CD14-positive monocyte (primary cell): Measurements from ENCODE around the gene SLCO2A1. TPM values are rescaled to one million over a fixed set of nuclear protein-coding genes. Genes with fewer than 3 reads are reported as not detected.

ENCODE experiments used
- DNase-seq, 3 donors: peaks; one replicate each; pipeline ENCODE4 v3.0.0-alpha.2; 2011 to 2022
- H2AFZ ChIP-seq: 2 replicates; pipeline ENCODE4 v1.6.0; 2012; ENCODE audit warnings: mild to moderate bottlenecking, low read depth, low read length, inconsistent platforms; ENCODE audit not compliant: insufficient read depth, poor library complexity, severe bottlenecking
- H3K27ac ChIP-seq, 2 donors: 1 replicate in 1 of 2; 2 replicates in 1 of 2; pipeline ENCODE4 v1.5.1; 2012 to 2013; ENCODE audit warnings: low read length in 2 of 2, control low read depth in 1 of 2, inconsistent platforms in 1 of 2, low read depth in 1 of 2, mild to moderate bottlenecking in 1 of 2
- H3K27me3 ChIP-seq, 2 donors: one replicate each; pipeline versions ENCODE4 v1.6.0 to v1.6.1; 2011 to 2013; ENCODE audit warnings: low read length in 2 of 2; ENCODE audit not compliant: control insufficient read depth in 2 of 2, insufficient read depth in 2 of 2
- H3K36me3 ChIP-seq, 2 donors: replicated peaks in 1 of 2; 1 replicate in 1 of 2; 2 replicates in 1 of 2; pipeline versions ENCODE4 v1.5.1 to v1.6.1; 2012 to 2013; ENCODE audit warnings: low read length in 2 of 2, control low read depth in 1 of 2, inconsistent platforms in 1 of 2, mild to moderate bottlenecking in 1 of 2; ENCODE audit not compliant: insufficient read depth in 2 of 2, control insufficient read depth in 1 of 2
- H3K4me1 ChIP-seq, 2 donors: 1 replicate in 1 of 2; 2 replicates in 1 of 2; pipeline versions ENCODE4 v1.5.1 to v1.6.1; 2012 to 2013; ENCODE audit warnings: low read length in 2 of 2, control low read depth in 1 of 2, inconsistent platforms in 1 of 2, mild to moderate bottlenecking in 1 of 2, moderate library complexity in 1 of 2; ENCODE audit not compliant: insufficient read depth in 2 of 2, control insufficient read depth in 1 of 2
- H3K4me2 ChIP-seq: replicated peaks from 2 replicates; pipeline ENCODE3; 2012; ENCODE audit warnings: low read length, moderate library complexity, mild to moderate bottlenecking; ENCODE audit not compliant: poor library complexity, severe bottlenecking; ENCODE audit errors: extremely low read depth
- H3K4me3 ChIP-seq, 3 experiments: fragments of 200-600 bp in 1 of 3; sonication (generic) in 1 of 3; replicated peaks in 1 of 3; 1 replicate in 2 of 3; 2 replicates in 1 of 3; pipeline ENCODE4 v1.5.1; 2011 to 2013; ENCODE audit warnings: low read length in 3 of 3, mild to moderate bottlenecking in 3 of 3, control low read depth in 2 of 3, low read depth in 2 of 3, inconsistent platforms in 1 of 3, moderate library complexity in 1 of 3
- H3K79me2 ChIP-seq: 2 replicates; pipeline ENCODE4 v1.6.0; 2012; ENCODE audit warnings: mild to moderate bottlenecking, control low read depth, inconsistent platforms, low read length, moderate library complexity; ENCODE audit not compliant: insufficient read depth
- H3K9ac ChIP-seq: 2 replicates; pipeline ENCODE4 v1.6.0; 2017; ENCODE audit warnings: low read length, mild to moderate bottlenecking; ENCODE audit not compliant: insufficient read depth, poor library complexity, severe bottlenecking
- H3K9me3 ChIP-seq, 2 donors: replicated peaks in 1 of 2; 1 replicate in 1 of 2; 2 replicates in 1 of 2; pipeline versions ENCODE4 v1.5.1 to v1.6.1; 2012 to 2013; ENCODE audit warnings: low read length in 2 of 2, control low read depth in 1 of 2; ENCODE audit not compliant: control insufficient read depth in 1 of 2, insufficient read depth in 1 of 2
- H4K20me1 ChIP-seq: 2 replicates; pipeline ENCODE4 v1.6.0; 2012; ENCODE audit warnings: mild to moderate bottlenecking, low read length, control low read depth, moderate library complexity; ENCODE audit not compliant: insufficient read depth
- H3K27ac Mint-ChIP-seq, 7 donors: one replicate each; pipeline ENCODE4 v1.8.0; 2020; ENCODE audit warnings: mild to moderate bottlenecking in 7 of 7, mixed read lengths in 7 of 7, moderate library complexity in 6 of 7, inconsistent platforms in 2 of 7
- H3K27me3 Mint-ChIP-seq, 3 donors: one replicate each; pipeline ENCODE4 v1.8.0; 2021 to 2022; ENCODE audit warnings: low read depth in 3 of 3, mild to moderate bottlenecking in 3 of 3, mixed read lengths in 3 of 3, moderate library complexity in 3 of 3, inconsistent platforms in 1 of 3
- H3K36me3 Mint-ChIP-seq, 2 donors: one replicate each; pipeline ENCODE4 v1.8.0; 2020; ENCODE audit warnings: mixed read lengths in 2 of 2, inconsistent platforms in 1 of 2, mild to moderate bottlenecking in 1 of 2
- H3K4me1 Mint-ChIP-seq: one replicate; pipeline ENCODE4 v1.8.0; 2020; ENCODE audit warnings: mild to moderate bottlenecking, mixed read lengths
- H3K4me3 Mint-ChIP-seq, 2 donors: one replicate each; pipeline ENCODE4 v1.8.0; 2020; ENCODE audit warnings: mild to moderate bottlenecking in 2 of 2, mixed read lengths in 2 of 2, moderate library complexity in 1 of 2
- H3K9me3 Mint-ChIP-seq, 7 donors: one replicate each; pipeline ENCODE4 v1.8.0; 2020 to 2022; ENCODE audit warnings: mixed read lengths in 7 of 7, mild to moderate bottlenecking in 6 of 7, moderate library complexity in 6 of 7, inconsistent platforms in 2 of 7
- CTCF ChIP-seq: fragments of 200-600 bp; IDR thresholded peaks from one replicate; pipeline ENCODE4 v1.8.0; 2022; ENCODE audit warnings: antibody characterized with exemption, mild to moderate bottlenecking
- WGBS: methylation state at CpG from one replicate; pipeline ENCODE4 v1.1.5; 2013; ENCODE audit warnings: missing lambda C conversion rate; ENCODE audit not compliant: insufficient coverage; 5-methylcytosine and 5-hydroxymethylcytosine counted together
- intact Hi-C, 2 donors: fragments of 100-400 bp; cut with micrococcal nuclease; formaldehyde crosslinking; loops; one replicate each; pipeline versions ENCODE4 v1.15.0 to v1.15.1; 2023
- polyA plus RNA-seq, 3 donors: library from polyadenylated mRNA; depleted of rRNA in 1 of 3; unstranded in 2 of 3; stranded (reverse) in 1 of 3; fragments of 300-500 nt in 2 of 3; fragments of >200 nt in 1 of 3; fragmentation: Illumina TruSeq in 2 of 3; gene quantifications; 1 replicate in 2 of 3; 2 replicates in 1 of 3; pipeline ENCODE4 v1.2.3, GENCODE V29; 2012 to 2021

SLCO2A1 gene
- polyA plus RNA-seq, 3 donors = 0.12 TPM; not detected in 2

- no peak for DNase-seq
- no peaks in the 10 kb centered on the region for H3K4me1 ChIP-seq
- H3K4me1 Mint-ChIP-seq = no peaks in the 10 kb centered on the region
- H3K79me2 ChIP-seq = no peaks in the 10 kb centered on the region
- no peak overlapping the region for H3K4me2 ChIP-seq
- H3K9me3 ChIP-seq = no peaks in the 10 kb centered on the region
- H4K20me1 ChIP-seq = no peaks in the 10 kb centered on the region
- no peak overlapping the region for H3K27ac ChIP-seq
- no peak overlapping the region for H3K4me3 ChIP-seq
- intact Hi-C loops = no loop called here
- H3K4me3 Mint-ChIP-seq = no peak overlapping the region
- peaks cover 0 to 5% (median 0%) of the 10 kb centered on the region in 7 donors for H3K9me3 Mint-ChIP-seq
- no peaks in the 10 kb centered on the region for H3K36me3 Mint-ChIP-seq
- no peak overlapping the region for H3K27ac Mint-ChIP-seq
- no peak overlapping the region for H2AFZ ChIP-seq
- H3K36me3 ChIP-seq = no peaks in the 10 kb centered on the region
- no peak overlapping the region for H3K9ac ChIP-seq
- 81% methylated on average over 5 of the region's 9 CpGs for WGBS
- H3K27me3 Mint-ChIP-seq = peaks cover 1 to 4% (median 3%) of the 10 kb centered on the region in 3 donors
- no peak for TF ChIP-seq CTCF
- H3K27me3 ChIP-seq = no peaks in the 10 kb centered on the region
Observed at GRCh38 chr3:134065252-134066157, 35.8 kb upstream of the SLCO2A1 start.

- Mint-ChIP-seq H3K9me3 (peaks cover 0 to 2% (median 0%) of the 10 kb centered on the region in 7 donors), H3K27me3 (peaks cover 1 to 4% (median 3%) of the 10 kb centered on the region in 3 donors), H3K27ac (no peak overlapping the region), H3K36me3 (no peaks in the 10 kb centered on the region), H3K4me1 (no peaks in the 10 kb centered on the region), H3K4me3 (no peak overlapping the region)
- TF ChIP-seq CTCF = no peak
- Histone ChIP-seq H3K4me2 (no peak overlapping the region), H3K9me3 (no peaks in the 10 kb centered on the region), H3K27me3 (no peaks in the 10 kb centered on the region), H3K4me3 (no peak overlapping the region), H4K20me1 (no peaks in the 10 kb centered on the region), H2AFZ (no peak overlapping the region), H3K9ac (no peak overlapping the region), H3K27ac (no peak overlapping the region), H3K36me3 (no peaks in the 10 kb centered on the region), H3K79me2 (no peaks in the 10 kb centered on the region), H3K4me1 (no peaks in the 10 kb centered on the region)
- intact Hi-C loops = no loop called here
- WGBS = no CpG with 5 or more reads among the region's 2 CpGs
- no peak for DNase-seq
Observed at GRCh38 chr3:134064081-134064480, 34.4 kb upstream of the SLCO2A1 start.
